WTC11 (cell line): ENCODE results near the gene ZFYVE1. TPM values are rescaled to one million over a fixed set of nuclear protein-coding genes. Genes with fewer than 3 reads are reported as not detected.
A peak's percentile ranks its signal among the peaks of the same experiment; 100 is the strongest.

Experiments used
- ATAC-seq: fragments of 200-7000 bp; cut with Tn5 transposase; 2 replicates; pipeline ENCODE4 v1.10.0; 2021; ENCODE audit warnings: mild to moderate bottlenecking, moderate library complexity
- CTCF ChIA-PET: fragments of 300-600 bp; sonication (Branson Sonifier 250); formaldehyde crosslinking; loops from one replicate; lab custom pipeline; 2021; ENCODE audit warnings: antibody characterized with exemption; lab: Charles Lee
- POLR2A ChIA-PET: fragments of 350-600 bp; sonication (Branson Sonifier 250); formaldehyde crosslinking; loops from one replicate; lab custom pipeline; 2021; ENCODE audit warnings: antibody characterized with exemption; lab: Charles Lee
- DNase-seq: peaks from one replicate; pipeline ENCODE4 v3.0.0; 2021; ENCODE audit warnings: low spot score
- H3K27ac Mint-ChIP-seq: 2 replicates; pipeline ENCODE4 v1.8.0; 2021; ENCODE audit warnings: mixed read lengths
- H3K27me3 Mint-ChIP-seq: 2 replicates; pipeline ENCODE4 v1.8.0; 2021; ENCODE audit warnings: low read depth, mild to moderate bottlenecking, moderate library complexity, mixed read lengths
- H3K36me3 Mint-ChIP-seq: 2 replicates; pipeline ENCODE4 v1.8.0; 2021; ENCODE audit warnings: mixed read lengths
- H3K4me1 Mint-ChIP-seq: 2 replicates; pipeline ENCODE4 v1.8.0; 2022; ENCODE audit warnings: mixed read lengths
- H3K4me3 Mint-ChIP-seq: 2 replicates; pipeline ENCODE4 v1.8.0; 2021; ENCODE audit warnings: mild to moderate bottlenecking, moderate library complexity, mixed read lengths
- H3K9me3 Mint-ChIP-seq: 2 replicates; pipeline ENCODE4 v1.8.0; 2021; ENCODE audit warnings: mixed read lengths
- HMGA2 ChIP-seq: fragments of 250-450 bp; sonication (Bioruptor Pico); IDR thresholded peaks from 2 replicates; pipeline ENCODE4 v1.4.0; 2021; ENCODE audit warnings: mild to moderate bottlenecking, moderate library complexity
- MXD4 ChIP-seq: fragments of 250-450 bp; sonication (Bioruptor Pico); IDR thresholded peaks from 2 replicates; pipeline ENCODE4 v1.8.0; 2021; ENCODE audit warnings: mild to moderate bottlenecking, moderate library complexity, borderline replicate concordance
- SMAD4 ChIP-seq: sonication (generic); formaldehyde crosslinking; IDR thresholded peaks from 2 replicates; pipeline ENCODE4 v1.8.0; 2022; ENCODE audit warnings: mild to moderate bottlenecking, missing genetic modification reagents
- SOX15 ChIP-seq: fragments of 250-450 bp; sonication (Bioruptor Pico); IDR thresholded peaks from 2 replicates; pipeline ENCODE4 v1.9.0; 2021; ENCODE audit warnings: mild to moderate bottlenecking
- ZNF219 ChIP-seq: sonication (generic); formaldehyde crosslinking; IDR thresholded peaks from 2 replicates; pipeline ENCODE4 v1.8.0; 2023; ENCODE audit warnings: missing genetic modification reagents, mild to moderate bottlenecking, borderline replicate concordance
- ZNF317 ChIP-seq: sonication (generic); formaldehyde crosslinking; IDR thresholded peaks from 2 replicates; pipeline ENCODE4 v1.8.1; 2023; ENCODE audit warnings: low read depth, mild to moderate bottlenecking, moderate library complexity, missing genetic modification reagents, borderline replicate concordance
- total RNA-seq: library from RNA; stranded (reverse); gene quantifications from 3 replicates; pipeline ENCODE4 v1.2.3, GENCODE V29; 2021
- TF ChIP-seq, protein P1 (sequence below): fragments of 250-450 bp; sonication (Bioruptor Pico); IDR thresholded peaks from 2 replicates; pipeline ENCODE4 v2.1.2; 2022; ENCODE audit warnings: mild to moderate bottlenecking, moderate library complexity
- TF ChIP-seq, protein P2 (sequence below): fragments of 250-450 bp; sonication (Bioruptor Pico); IDR thresholded peaks from 2 replicates; pipeline ENCODE4 v1.9.0; 2021; ENCODE audit warnings: mild to moderate bottlenecking
- TF ChIP-seq, protein P3 (sequence below): sonication (generic); formaldehyde crosslinking; conservative IDR thresholded peaks from 2 replicates; pipeline ENCODE4 v1.8.1; 2023; ENCODE audit warnings: mild to moderate bottlenecking, low read depth, missing genetic modification reagents, moderate library complexity
- TF ChIP-seq, protein P4 (sequence below): sonication (generic); formaldehyde crosslinking; IDR thresholded peaks from 2 replicates; pipeline ENCODE4 v1.8.0; 2022; ENCODE audit warnings: missing genetic modification reagents
- TF ChIP-seq, protein P5 (sequence below): fragments of 250-450 bp; sonication (Bioruptor Pico); IDR thresholded peaks from 2 replicates; pipeline ENCODE4 v1.9.0; 2021; ENCODE audit warnings: mild to moderate bottlenecking, borderline replicate concordance

Gene ZFYVE1
- total RNA-seq, 1 experiment from 2014 or later, result 12.8 TPM

DNA sequence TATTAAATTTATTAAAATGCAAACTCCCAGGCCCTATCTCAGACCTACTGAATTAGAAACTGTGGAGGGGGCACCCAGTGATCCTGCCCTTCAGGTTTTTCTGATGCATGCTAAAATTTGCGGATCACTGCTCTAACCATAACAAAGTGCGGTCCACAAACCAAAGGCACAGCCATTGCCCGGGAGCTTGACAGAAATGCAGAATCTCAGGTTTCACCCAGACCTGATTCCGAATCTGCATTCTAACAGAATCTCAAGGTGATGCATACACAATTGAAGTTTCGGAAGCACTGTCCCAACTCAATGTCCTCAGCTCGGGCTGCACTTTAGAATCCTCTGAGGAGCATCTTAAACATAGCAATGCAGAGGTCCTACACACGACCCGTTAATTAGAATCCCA is 46.0 kb downstream of the ZFYVE1 start:
- POLR2A ChIA-PET, result interaction anchor here (1.5 kb wide), 1 partner anchor 77 kb away, joined by 3 read pairs; the partner anchor contains the start of gene RBM25
- Mint-ChIP-seq H3K4me3 (no peak overlapping the region), H3K27me3 (no peaks in the 10 kb centered on the region), H3K4me1 (peaks cover 35% of the 10 kb centered on the region), H3K27ac (no peak overlapping the region; the same call in 1 of the 2 replicates), H3K36me3 (peaks cover 7% of the 10 kb centered on the region), H3K9me3 (peaks cover 5% of the 10 kb centered on the region; the same call in 1 of the 2 replicates)
- DNase-seq (no peak), ATAC-seq (peak; percentile 72)
- TF ChIP-seq, protein P1, sequence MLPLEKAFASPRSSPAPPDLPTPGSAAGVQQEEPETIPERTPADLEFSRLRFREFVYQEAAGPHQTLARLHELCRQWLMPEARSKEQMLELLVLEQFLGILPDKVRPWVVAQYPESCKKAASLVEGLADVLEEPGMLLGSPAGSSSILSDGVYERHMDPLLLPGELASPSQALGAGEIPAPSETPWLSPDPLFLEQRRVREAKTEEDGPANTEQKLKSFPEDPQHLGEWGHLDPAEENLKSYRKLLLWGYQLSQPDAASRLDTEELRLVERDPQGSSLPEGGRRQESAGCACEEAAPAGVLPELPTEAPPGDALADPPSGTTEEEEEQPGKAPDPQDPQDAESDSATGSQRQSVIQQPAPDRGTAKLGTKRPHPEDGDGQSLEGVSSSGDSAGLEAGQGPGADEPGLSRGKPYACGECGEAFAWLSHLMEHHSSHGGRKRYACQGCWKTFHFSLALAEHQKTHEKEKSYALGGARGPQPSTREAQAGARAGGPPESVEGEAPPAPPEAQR, result no peak
- TF ChIP-seq MXD4 (CRISPR knock-in tag), result no peak
- no peak for TF ChIP-seq SMAD4 (CRISPR knock-in tag)
- TF ChIP-seq, protein P2, sequence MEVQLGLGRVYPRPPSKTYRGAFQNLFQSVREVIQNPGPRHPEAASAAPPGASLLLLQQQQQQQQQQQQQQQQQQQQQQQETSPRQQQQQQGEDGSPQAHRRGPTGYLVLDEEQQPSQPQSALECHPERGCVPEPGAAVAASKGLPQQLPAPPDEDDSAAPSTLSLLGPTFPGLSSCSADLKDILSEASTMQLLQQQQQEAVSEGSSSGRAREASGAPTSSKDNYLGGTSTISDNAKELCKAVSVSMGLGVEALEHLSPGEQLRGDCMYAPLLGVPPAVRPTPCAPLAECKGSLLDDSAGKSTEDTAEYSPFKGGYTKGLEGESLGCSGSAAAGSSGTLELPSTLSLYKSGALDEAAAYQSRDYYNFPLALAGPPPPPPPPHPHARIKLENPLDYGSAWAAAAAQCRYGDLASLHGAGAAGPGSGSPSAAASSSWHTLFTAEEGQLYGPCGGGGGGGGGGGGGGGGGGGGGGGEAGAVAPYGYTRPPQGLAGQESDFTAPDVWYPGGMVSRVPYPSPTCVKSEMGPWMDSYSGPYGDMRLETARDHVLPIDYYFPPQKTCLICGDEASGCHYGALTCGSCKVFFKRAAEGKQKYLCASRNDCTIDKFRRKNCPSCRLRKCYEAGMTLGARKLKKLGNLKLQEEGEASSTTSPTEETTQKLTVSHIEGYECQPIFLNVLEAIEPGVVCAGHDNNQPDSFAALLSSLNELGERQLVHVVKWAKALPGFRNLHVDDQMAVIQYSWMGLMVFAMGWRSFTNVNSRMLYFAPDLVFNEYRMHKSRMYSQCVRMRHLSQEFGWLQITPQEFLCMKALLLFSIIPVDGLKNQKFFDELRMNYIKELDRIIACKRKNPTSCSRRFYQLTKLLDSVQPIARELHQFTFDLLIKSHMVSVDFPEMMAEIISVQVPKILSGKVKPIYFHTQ (CRISPR knock-in tag), result no peak
- TF ChIP-seq, protein P3, sequence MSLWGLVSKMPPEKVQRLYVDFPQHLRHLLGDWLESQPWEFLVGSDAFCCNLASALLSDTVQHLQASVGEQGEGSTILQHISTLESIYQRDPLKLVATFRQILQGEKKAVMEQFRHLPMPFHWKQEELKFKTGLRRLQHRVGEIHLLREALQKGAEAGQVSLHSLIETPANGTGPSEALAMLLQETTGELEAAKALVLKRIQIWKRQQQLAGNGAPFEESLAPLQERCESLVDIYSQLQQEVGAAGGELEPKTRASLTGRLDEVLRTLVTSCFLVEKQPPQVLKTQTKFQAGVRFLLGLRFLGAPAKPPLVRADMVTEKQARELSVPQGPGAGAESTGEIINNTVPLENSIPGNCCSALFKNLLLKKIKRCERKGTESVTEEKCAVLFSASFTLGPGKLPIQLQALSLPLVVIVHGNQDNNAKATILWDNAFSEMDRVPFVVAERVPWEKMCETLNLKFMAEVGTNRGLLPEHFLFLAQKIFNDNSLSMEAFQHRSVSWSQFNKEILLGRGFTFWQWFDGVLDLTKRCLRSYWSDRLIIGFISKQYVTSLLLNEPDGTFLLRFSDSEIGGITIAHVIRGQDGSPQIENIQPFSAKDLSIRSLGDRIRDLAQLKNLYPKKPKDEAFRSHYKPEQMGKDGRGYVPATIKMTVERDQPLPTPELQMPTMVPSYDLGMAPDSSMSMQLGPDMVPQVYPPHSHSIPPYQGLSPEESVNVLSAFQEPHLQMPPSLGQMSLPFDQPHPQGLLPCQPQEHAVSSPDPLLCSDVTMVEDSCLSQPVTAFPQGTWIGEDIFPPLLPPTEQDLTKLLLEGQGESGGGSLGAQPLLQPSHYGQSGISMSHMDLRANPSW (CRISPR knock-in tag), result no peak
- TF ChIP-seq, protein P4, sequence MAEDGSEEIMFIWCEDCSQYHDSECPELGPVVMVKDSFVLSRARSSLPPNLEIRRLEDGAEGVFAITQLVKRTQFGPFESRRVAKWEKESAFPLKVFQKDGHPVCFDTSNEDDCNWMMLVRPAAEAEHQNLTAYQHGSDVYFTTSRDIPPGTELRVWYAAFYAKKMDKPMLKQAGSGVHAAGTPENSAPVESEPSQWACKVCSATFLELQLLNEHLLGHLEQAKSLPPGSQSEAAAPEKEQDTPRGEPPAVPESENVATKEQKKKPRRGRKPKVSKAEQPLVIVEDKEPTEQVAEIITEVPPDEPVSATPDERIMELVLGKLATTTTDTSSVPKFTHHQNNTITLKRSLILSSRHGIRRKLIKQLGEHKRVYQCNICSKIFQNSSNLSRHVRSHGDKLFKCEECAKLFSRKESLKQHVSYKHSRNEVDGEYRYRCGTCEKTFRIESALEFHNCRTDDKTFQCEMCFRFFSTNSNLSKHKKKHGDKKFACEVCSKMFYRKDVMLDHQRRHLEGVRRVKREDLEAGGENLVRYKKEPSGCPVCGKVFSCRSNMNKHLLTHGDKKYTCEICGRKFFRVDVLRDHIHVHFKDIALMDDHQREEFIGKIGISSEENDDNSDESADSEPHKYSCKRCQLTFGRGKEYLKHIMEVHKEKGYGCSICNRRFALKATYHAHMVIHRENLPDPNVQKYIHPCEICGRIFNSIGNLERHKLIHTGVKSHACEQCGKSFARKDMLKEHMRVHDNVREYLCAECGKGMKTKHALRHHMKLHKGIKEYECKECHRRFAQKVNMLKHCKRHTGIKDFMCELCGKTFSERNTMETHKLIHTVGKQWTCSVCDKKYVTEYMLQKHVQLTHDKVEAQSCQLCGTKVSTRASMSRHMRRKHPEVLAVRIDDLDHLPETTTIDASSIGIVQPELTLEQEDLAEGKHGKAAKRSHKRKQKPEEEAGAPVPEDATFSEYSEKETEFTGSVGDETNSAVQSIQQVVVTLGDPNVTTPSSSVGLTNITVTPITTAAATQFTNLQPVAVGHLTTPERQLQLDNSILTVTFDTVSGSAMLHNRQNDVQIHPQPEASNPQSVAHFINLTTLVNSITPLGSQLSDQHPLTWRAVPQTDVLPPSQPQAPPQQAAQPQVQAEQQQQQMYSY (CRISPR knock-in tag), result no peak
- no peak for TF ChIP-seq ZNF317 (CRISPR knock-in tag)
- TF ChIP-seq HMGA2 (CRISPR knock-in tag), result no peak
- TF ChIP-seq ZNF219 (CRISPR knock-in tag), result no peak
- TF ChIP-seq, protein P5, sequence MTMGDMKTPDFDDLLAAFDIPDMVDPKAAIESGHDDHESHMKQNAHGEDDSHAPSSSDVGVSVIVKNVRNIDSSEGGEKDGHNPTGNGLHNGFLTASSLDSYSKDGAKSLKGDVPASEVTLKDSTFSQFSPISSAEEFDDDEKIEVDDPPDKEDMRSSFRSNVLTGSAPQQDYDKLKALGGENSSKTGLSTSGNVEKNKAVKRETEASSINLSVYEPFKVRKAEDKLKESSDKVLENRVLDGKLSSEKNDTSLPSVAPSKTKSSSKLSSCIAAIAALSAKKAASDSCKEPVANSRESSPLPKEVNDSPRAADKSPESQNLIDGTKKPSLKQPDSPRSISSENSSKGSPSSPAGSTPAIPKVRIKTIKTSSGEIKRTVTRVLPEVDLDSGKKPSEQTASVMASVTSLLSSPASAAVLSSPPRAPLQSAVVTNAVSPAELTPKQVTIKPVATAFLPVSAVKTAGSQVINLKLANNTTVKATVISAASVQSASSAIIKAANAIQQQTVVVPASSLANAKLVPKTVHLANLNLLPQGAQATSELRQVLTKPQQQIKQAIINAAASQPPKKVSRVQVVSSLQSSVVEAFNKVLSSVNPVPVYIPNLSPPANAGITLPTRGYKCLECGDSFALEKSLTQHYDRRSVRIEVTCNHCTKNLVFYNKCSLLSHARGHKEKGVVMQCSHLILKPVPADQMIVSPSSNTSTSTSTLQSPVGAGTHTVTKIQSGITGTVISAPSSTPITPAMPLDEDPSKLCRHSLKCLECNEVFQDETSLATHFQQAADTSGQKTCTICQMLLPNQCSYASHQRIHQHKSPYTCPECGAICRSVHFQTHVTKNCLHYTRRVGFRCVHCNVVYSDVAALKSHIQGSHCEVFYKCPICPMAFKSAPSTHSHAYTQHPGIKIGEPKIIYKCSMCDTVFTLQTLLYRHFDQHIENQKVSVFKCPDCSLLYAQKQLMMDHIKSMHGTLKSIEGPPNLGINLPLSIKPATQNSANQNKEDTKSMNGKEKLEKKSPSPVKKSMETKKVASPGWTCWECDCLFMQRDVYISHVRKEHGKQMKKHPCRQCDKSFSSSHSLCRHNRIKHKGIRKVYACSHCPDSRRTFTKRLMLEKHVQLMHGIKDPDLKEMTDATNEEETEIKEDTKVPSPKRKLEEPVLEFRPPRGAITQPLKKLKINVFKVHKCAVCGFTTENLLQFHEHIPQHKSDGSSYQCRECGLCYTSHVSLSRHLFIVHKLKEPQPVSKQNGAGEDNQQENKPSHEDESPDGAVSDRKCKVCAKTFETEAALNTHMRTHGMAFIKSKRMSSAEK (CRISPR knock-in tag), result no peak
- TF ChIP-seq SOX15, result no peak
- CTCF ChIA-PET, result interaction anchor here (1.3 kb wide), 1 partner anchor 33 kb away, joined by 3 read pairs; no protein-coding TSS in a partner anchor
